Measurements from ENCODE around the gene CELF6. TPM values are rescaled to one million over a fixed set of nuclear protein-coding genes. Genes with fewer than 3 reads are reported as not detected.
A peak's percentile ranks its signal among the peaks of the same experiment; 100 is the strongest.

The CELF6 gene
- 0.52 TPM for total RNA-seq (2021; ENCODE audit: unreplicated experiment)
- 0.37 and 0.40 TPM in 2 replicates for polyA plus RNA-seq (2012)
- Bru-seq, nascent RNA = percentile 5 among the genes with signal in this experiment
- percentile 43 among the genes with signal in this experiment for BruChase-seq, experiment 1, labeled RNA remaining after a 6-hour chase
- percentile 43 among the genes with signal in this experiment for BruChase-seq, experiment 2, labeled RNA remaining after a 2-hour chase
- long read RNA-seq = 0 reads

GRCh38 chr15:72319985-72320671 is at the start of gene CELF6:
Gene CELF6, minus strand, starts transcription at chr15:72320157. Its CDS starts 283 bp downstream, at chr15:72319874.
- Histone ChIP-seq H3K27ac (ENCODE audit: low read depth, low read length) (no peak within 1 kb of the TSS), H2AFZ (ENCODE audit: low read depth, low read length, poor library complexity, severe bottlenecking) (no peak within 1 kb of the TSS), H3K4me2 (ENCODE audit: low read length) (no peak within 1 kb of the TSS), H4K20me1 (ENCODE audit: insufficient read depth) (no peaks in the 10 kb centered on the region), H3K4me1 (ENCODE audit: control insufficient read depth in 1 of 2, insufficient read depth in 2 of 2, low read length in 2 of 2) (no peaks in the 10 kb centered on the region), H3K27me3 (ENCODE audit: insufficient read depth, low read length) (no peaks in the 10 kb centered on the region), H3K9me2 (ENCODE audit: insufficient read depth) (no peaks in the 10 kb centered on the region), H3K9me3 (ENCODE audit: control insufficient read depth in 1 of 2, insufficient read depth in 1 of 2, low read depth in 1 of 2, low read length in 2 of 2) (peaks cover 0 to 8% of the 10 kb centered on the region in 2 experiments; a peak in 1 of 4 replicates), H3K9ac (ENCODE audit: low read length) (no peak within 1 kb of the TSS), H3K36me3 (ENCODE audit: control insufficient read depth in 1 of 2, insufficient read depth in 2 of 2, low read length in 2 of 2) (no peaks in the 10 kb centered on the region), H3K79me2 (ENCODE audit: insufficient read depth, low read length) (no peaks in the 10 kb centered on the region), H3K4me3 (replicated peaks in 1 of 2; ENCODE audit: low read depth in 1 of 2, low read length in 2 of 2) (no peak within 1 kb of the TSS)
- ATAC-seq (no peak), DNase-seq (ENCODE audit: low read depth, low spot score) (no peak)
- intact Hi-C loops (cut with micrococcal nuclease) = loop anchor here (10.0 kb wide), 1 partner anchor 265 kb away; no protein-coding TSS in a partner anchor
- TF ChIP-seq EZH2 (IDR thresholded peaks at IDR 0.05) (no peak), RAD21 (IDR thresholded peaks at IDR 0.05; ENCODE audit: low read depth) (no peak), TCF7L2 (IDR thresholded peaks at IDR 0.05; ENCODE audit: borderline replicate concordance, extremely low read depth, insufficient read depth, insufficient read length) (no peak), SRF (IDR thresholded peaks at IDR 0.05; ENCODE audit: low read depth) (no peak), JUND (IDR thresholded peaks at IDR 0.05) (no peak), EZH2phosphoT487 (IDR thresholded peaks at IDR 0.05; ENCODE audit: borderline replicate concordance) (no peak), POLR2A (IDR thresholded peaks at IDR 0.05; ENCODE audit: borderline replicate concordance, extremely low read depth, insufficient read depth, insufficient read length) (no peak), ATF3 (IDR thresholded peaks at IDR 0.05) (no peak), FOSL1 (IDR thresholded peaks at IDR 0.05; ENCODE audit: low read depth) (no peak), CEBPB (IDR thresholded peaks at IDR 0.05; ENCODE audit: low read depth) (no peak), MAX (IDR thresholded peaks at IDR 0.05) (no peak), ZBTB33 (IDR thresholded peaks at IDR 0.05; ENCODE audit: extremely low read depth, insufficient replicate concordance, low read length) (no peak), ZFX (IDR thresholded peaks at IDR 0.05) (no peak), ELF1 (IDR thresholded peaks at IDR 0.05; ENCODE audit: borderline replicate concordance, low read depth) (no peak), REST (IDR thresholded peaks at IDR 0.05; ENCODE audit: low read depth) (no peak), CBX3 (IDR thresholded peaks at IDR 0.05; ENCODE audit: low read depth) (no peak), POLR2AphosphoS5 (IDR thresholded peaks at IDR 0.05; ENCODE audit: low read depth, low read length) (no peak), EGR1 (IDR thresholded peaks at IDR 0.05; ENCODE audit: low read depth) (no peak)
- ChIA-PET POLR2A (no interaction called here), CTCF (no interaction called here), RAD21 (ENCODE audit: low non-redundant PET in 1 of 2, low total read pairs in 2 of 2, uncharacterized antibody in 2 of 2, unreplicated experiment in 2 of 2) (no interaction called here)
- BruUV-seq (replicated peaks) = no TSS peak

Data from HCT116 (cell line).